Mucosa of rectum (tissue), 2 donors: Measurements from ENCODE around the gene DCHS2.
A peak's percentile ranks its signal among the peaks of the same experiment; 100 is the strongest.

ENCODE experiments used
- H3K27ac ChIP-seq, 2 donors: one replicate each; pipeline ENCODE4 v1.7.0; 2013; ENCODE audit warnings: inconsistent platforms in 2 of 2, low read depth in 2 of 2, low read length in 2 of 2
- H3K27me3 ChIP-seq, 2 donors: one replicate each; pipeline ENCODE4 v1.7.0; 2013; ENCODE audit warnings: low read length in 2 of 2; ENCODE audit not compliant: control insufficient read depth in 2 of 2, insufficient read depth in 2 of 2
- H3K36me3 ChIP-seq, 2 donors: one replicate each; pipeline ENCODE4 v1.7.0; 2013; ENCODE audit warnings: low read length in 2 of 2; ENCODE audit not compliant: control insufficient read depth in 2 of 2, insufficient read depth in 2 of 2
- H3K4me1 ChIP-seq, 2 donors: one replicate each; pipeline ENCODE4 v1.7.0; 2013; ENCODE audit warnings: low read length in 2 of 2, mild to moderate bottlenecking in 1 of 2; ENCODE audit not compliant: control insufficient read depth in 2 of 2, insufficient read depth in 2 of 2
- H3K4me3 ChIP-seq, 2 donors: one replicate each; pipeline ENCODE4 v1.7.0; 2013; ENCODE audit warnings: low read length in 2 of 2
- H3K9ac ChIP-seq, 2 donors: one replicate each; pipeline ENCODE4 v1.7.0; 2013; ENCODE audit warnings: low read length in 2 of 2, low read depth in 1 of 2, mild to moderate bottlenecking in 1 of 2
- H3K9me3 ChIP-seq, 2 donors: one replicate each; pipeline ENCODE4 v1.7.0; 2013; ENCODE audit warnings: low read length in 2 of 2; ENCODE audit not compliant: control insufficient read depth in 2 of 2
- donor health status: healthy.
- donor health status: Normal muscosa, but diverticular disease.

DCHS2 gene

GRCh38 chr4:154491341-154492271 lies at the start of gene DCHS2:
DCHS2 (minus strand) TSS chr4:154491799; CDS start chr4:154491355, 444 bp downstream.
- Histone ChIP-seq H3K9ac (peak within 1 kb of the TSS in 1 of 2 donors; percentile 31), H3K4me3 (peak within 1 kb of the TSS; percentile 53 to 61), H3K27me3 (peaks cover 18 to 19% of the 10 kb centered on the region in 2 donors), H3K4me1 (peaks cover 0 to 8% of the 10 kb centered on the region in 2 donors), H3K36me3 (no peaks in the 10 kb centered on the region), H3K27ac (peak within 1 kb of the TSS; percentile 9 to 12), H3K9me3 (no peaks in the 10 kb centered on the region)

- Histone ChIP-seq H3K36me3 (peaks cover 16 to 29% of the 10 kb centered on the region in 2 donors), H3K4me1 (no peaks in the 10 kb centered on the region), H3K27me3 (no peaks in the 10 kb centered on the region)
Measured at GRCh38 chr4:154534296-154534695, 42.7 kb upstream of the DCHS2 start.

GRCh38 chr4:154529728-154530519 lies 38.3 kb upstream of the DCHS2 start:
- no peaks in the 10 kb centered on the region for H3K4me1 ChIP-seq

More at GRCh38 chr4:154534296-154534695, 42.7 kb upstream of the DCHS2 start:
- Histone ChIP-seq H3K27ac (no peak overlapping the region), H3K9ac (no peak overlapping the region), H3K4me3 (no peak overlapping the region), H3K9me3 (no peaks in the 10 kb centered on the region)

GRCh38 chr4:154528869-154529268 lies 37.3 kb upstream of the DCHS2 start:
- no peaks in the 10 kb centered on the region for H3K36me3 ChIP-seq
- no peak overlapping the region for H3K9ac ChIP-seq
- H3K27ac ChIP-seq = no peak overlapping the region
- H3K4me1 ChIP-seq = no peaks in the 10 kb centered on the region
- H3K9me3 ChIP-seq = no peaks in the 10 kb centered on the region
- no peak overlapping the region for H3K4me3 ChIP-seq
- peaks cover 0 to 7% of the 10 kb centered on the region in 2 donors for H3K27me3 ChIP-seq

More at GRCh38 chr4:154529728-154530519, 38.3 kb upstream of the DCHS2 start:
- Histone ChIP-seq H3K9ac (no peak overlapping the region), H3K9me3 (no peaks in the 10 kb centered on the region), H3K27ac (no peak overlapping the region), H3K27me3 (peaks cover 0 to 3% of the 10 kb centered on the region in 2 donors), H3K4me3 (no peak overlapping the region), H3K36me3 (no peaks in the 10 kb centered on the region)

- H3K4me1 ChIP-seq = no peaks in the 10 kb centered on the region
- H3K27ac ChIP-seq = no peak overlapping the region
- H3K9me3 ChIP-seq = no peaks in the 10 kb centered on the region
- no peak overlapping the region for H3K4me3 ChIP-seq
- no peak overlapping the region for H3K9ac ChIP-seq
- peaks cover 0 to 7% of the 10 kb centered on the region in 2 donors for H3K27me3 ChIP-seq
- no peaks in the 10 kb centered on the region for H3K36me3 ChIP-seq
Measured at GRCh38 chr4:154527308-154527707, 35.7 kb upstream of the DCHS2 start.

GRCh38 chr4:154526151-154526550 lies 34.6 kb upstream of the DCHS2 start:
- Histone ChIP-seq H3K27ac (no peak overlapping the region), H3K4me1 (no peaks in the 10 kb centered on the region), H3K9me3 (no peaks in the 10 kb centered on the region), H3K36me3 (no peaks in the 10 kb centered on the region), H3K27me3 (peaks cover 0 to 7% of the 10 kb centered on the region in 2 donors), H3K9ac (no peak overlapping the region), H3K4me3 (no peak overlapping the region)

- Histone ChIP-seq H3K4me3 (no peak overlapping the region), H3K27me3 (peaks cover 0 to 8% of the 10 kb centered on the region in 2 donors), H3K9ac (no peak overlapping the region), H3K9me3 (no peaks in the 10 kb centered on the region), H3K27ac (no peak overlapping the region), H3K4me1 (no peaks in the 10 kb centered on the region), H3K36me3 (no peaks in the 10 kb centered on the region)
Measured at GRCh38 chr4:154521607-154522006, 30.0 kb upstream of the DCHS2 start.

- no peaks in the 10 kb centered on the region for H3K9me3 ChIP-seq
- H3K9ac ChIP-seq = no peak overlapping the region
- no peaks in the 10 kb centered on the region for H3K4me1 ChIP-seq
- no peaks in the 10 kb centered on the region for H3K36me3 ChIP-seq
- H3K27me3 ChIP-seq = peaks cover 0 to 7% of the 10 kb centered on the region in 2 donors
- H3K4me3 ChIP-seq = no peak overlapping the region
- H3K27ac ChIP-seq = no peak overlapping the region
Measured at GRCh38 chr4:154519214-154519613, 27.6 kb upstream of the DCHS2 start.

GRCh38 chr4:154517591-154517990 lies 26.0 kb upstream of the DCHS2 start:
- Histone ChIP-seq H3K4me3 (no peak overlapping the region), H3K4me1 (no peaks in the 10 kb centered on the region), H3K27me3 (peaks cover 3 to 4% of the 10 kb centered on the region in 2 donors), H3K9ac (no peak overlapping the region), H3K27ac (no peak overlapping the region), H3K36me3 (no peaks in the 10 kb centered on the region), H3K9me3 (no peaks in the 10 kb centered on the region)
